GM23338 (cell line): ENCODE results near the gene CYP1A2. TPM values are rescaled to one million over a fixed set of nuclear protein-coding genes. Genes with fewer than 3 reads are reported as not detected.

Experiments
- ATAC-seq: fragments of 200-7000 bp; cut with Tn5 transposase; 3 replicates; pipeline ENCODE4 v1.9.1; 2020
- DNase-seq: peaks from one replicate; pipeline ENCODE4 v3.0.0-alpha.2; 2015; ENCODE audit warnings: low spot score
- H2AFZ ChIP-seq: fragments of 200-600 bp; sonication (generic); 2 replicates; pipeline ENCODE4 v1.8.0; 2016; ENCODE audit warnings: antibody characterized with exemption, mild to moderate bottlenecking, moderate library complexity
- H3F3A ChIP-seq: fragments of 200-600 bp; sonication (generic); replicated peaks from 2 replicates; pipeline ENCODE4 v1.8.0; 2017; ENCODE audit warnings: antibody characterized with exemption, mixed run types, low read depth
- H3K27ac ChIP-seq: fragments of 200-600 bp; sonication (generic); 2 replicates; pipeline ENCODE4 v1.6.1; 2016; ENCODE audit warnings: low read depth
- H3K27me3 ChIP-seq: fragments of 200-600 bp; sonication (generic); 2 replicates; pipeline ENCODE4 v1.8.0; 2016; ENCODE audit warnings: mild to moderate bottlenecking, mixed run types, moderate library complexity; ENCODE audit not compliant: insufficient read depth
- H3K36me3 ChIP-seq: fragments of 200-600 bp; sonication (generic); 2 replicates; pipeline ENCODE4 v1.8.0; 2016; ENCODE audit warnings: mild to moderate bottlenecking; ENCODE audit not compliant: insufficient read depth
- H3K4me1 ChIP-seq: fragments of 200-600 bp; sonication (generic); 2 replicates; pipeline ENCODE4 v1.8.0; 2016; ENCODE audit warnings: mild to moderate bottlenecking, moderate library complexity; ENCODE audit not compliant: insufficient read depth
- H3K4me2 ChIP-seq: fragments of 200-600 bp; sonication (generic); 2 replicates; pipeline ENCODE4 v1.7.1; 2017; ENCODE audit warnings: mixed run types
- H3K4me3 ChIP-seq: fragments of 200-600 bp; sonication (generic); 2 replicates; pipeline ENCODE4 v1.6.1; 2016; ENCODE audit warnings: mixed run types
- H3K79me2 ChIP-seq: fragments of 200-600 bp; sonication (generic); replicated peaks from 2 replicates; pipeline ENCODE4 v1.8.0; 2017; ENCODE audit warnings: mild to moderate bottlenecking; ENCODE audit not compliant: insufficient read depth
- H3K9me2 ChIP-seq: fragments of 200-600 bp; sonication (generic); 2 replicates; pipeline ENCODE4 v1.8.0; 2017; ENCODE audit not compliant: insufficient read depth
- H4K20me1 ChIP-seq: fragments of 200-600 bp; sonication (generic); replicated peaks from 2 replicates; pipeline ENCODE4 v1.8.0; 2017; ENCODE audit warnings: mild to moderate bottlenecking; ENCODE audit not compliant: insufficient read depth
- H3K27ac Mint-ChIP-seq: 2 replicates; pipeline ENCODE4 v1.8.0; 2020; ENCODE audit warnings: inconsistent platforms, mild to moderate bottlenecking, moderate library complexity, mixed read lengths
- H3K27me3 Mint-ChIP-seq: 3 replicates; pipeline ENCODE4 v1.8.0; 2022; ENCODE audit warnings: low read depth, mild to moderate bottlenecking, moderate library complexity, mixed read lengths, inconsistent platforms; ENCODE audit not compliant: insufficient read depth, poor library complexity
- H3K36me3 Mint-ChIP-seq: 3 replicates; pipeline ENCODE4 v1.8.0; 2021; ENCODE audit warnings: low read depth, mild to moderate bottlenecking, inconsistent platforms, moderate library complexity, mixed read lengths
- H3K4me1 Mint-ChIP-seq: 3 replicates; pipeline ENCODE4 v1.8.0; 2020; ENCODE audit warnings: mild to moderate bottlenecking, inconsistent platforms, mixed read lengths
- H3K4me3 Mint-ChIP-seq: 3 replicates; pipeline ENCODE4 v1.8.0; 2021; ENCODE audit warnings: moderate library complexity, mild to moderate bottlenecking, inconsistent platforms, mixed read lengths
- H3K9me3 Mint-ChIP-seq: 3 replicates; pipeline ENCODE4 v1.8.0; 2020; ENCODE audit warnings: moderate library complexity, mild to moderate bottlenecking, inconsistent platforms, mixed read lengths
- CREB1 ChIP-seq: fragments of 250-450 bp; sonication (Bioruptor Pico); IDR thresholded peaks from 2 replicates; pipeline ENCODE4 v1.5.0; 2020; ENCODE audit warnings: low read depth, mild to moderate bottlenecking, moderate library complexity
- CTCF ChIP-seq, 2 experiments: fragments of 200-600 bp in 1 of 2; sonication (generic) in 1 of 2; conservative IDR thresholded peaks; 2 replicates each; pipeline versions ENCODE4 v1.5.1 to v1.6.1; 2016 to 2017; ENCODE audit warnings: antibody characterized with exemption in 2 of 2, low read depth in 2 of 2, mild to moderate bottlenecking in 2 of 2, moderate library complexity in 1 of 2
- ETS1 ChIP-seq: IDR thresholded peaks from 2 replicates; pipeline ENCODE4 v1.6.1; 2016; ENCODE audit warnings: antibody characterized with exemption
- EZH2phosphoT487 ChIP-seq: fragments of 200-600 bp; sonication (generic); IDR thresholded peaks from one replicate; pipeline ENCODE4 v1.8.1; 2018; ENCODE audit warnings: antibody characterized with exemption; ENCODE audit not compliant: unreplicated experiment
- JUNB ChIP-seq: IDR thresholded peaks from one replicate; pipeline ENCODE4 v1.6.1; 2016; ENCODE audit warnings: antibody characterized with exemption; ENCODE audit not compliant: unreplicated experiment
- NANOG ChIP-seq: IDR thresholded peaks from 2 replicates; pipeline ENCODE4 v1.6.1; 2016; ENCODE audit warnings: antibody characterized with exemption, borderline replicate concordance
- ZNF114 ChIP-seq: fragments of 250-450 bp; sonication (Bioruptor Pico); IDR thresholded peaks from 2 replicates; pipeline ENCODE4 v1.5.0; 2020; ENCODE audit warnings: mild to moderate bottlenecking, moderate library complexity
- ZNF331 ChIP-seq: fragments of 250-450 bp; sonication (Bioruptor Pico); IDR thresholded peaks from 2 replicates; pipeline ENCODE4 v1.5.0; 2020; ENCODE audit warnings: low read depth, mild to moderate bottlenecking, moderate library complexity
- polyA plus RNA-seq: library from polyadenylated mRNA; unstranded; fragments of >200 nt; fragmentation: Nextera tagmentation; extraction: Ambion mirVana; gene quantifications from 2 replicates; pipeline ENCODE4 v1.2.1, GENCODE V29; 2016
- total RNA-seq: library from RNA; depleted of rRNA; stranded (reverse); fragments of >200 nt; shearing (Covaris generic); gene quantifications from 2 replicates; pipeline ENCODE4 v1.2.3, GENCODE V29; 2014

The CYP1A2 gene
- total and polyA plus RNA-seq, 2 experiments from 2014 or later = not detected

GRCh38 chr15:74799255-74799855, 50.7 kb downstream of the CYP1A2 start:
- Mint-ChIP-seq H3K9me3 (no peaks in the 10 kb centered on the region), H3K4me3 (no peak overlapping the region), H3K27me3 (peaks cover 6% of the 10 kb centered on the region), H3K27ac (no peak overlapping the region), H3K36me3 (peaks cover 19% of the 10 kb centered on the region), H3K4me1 (peaks cover 6% of the 10 kb centered on the region)
- no peak for DNase-seq
- Histone ChIP-seq H3K4me1 (peaks cover 3% of the 10 kb centered on the region; the same call in 1 of the 2 replicates), H3K9me2 (no peaks in the 10 kb centered on the region), H3K27ac (no peak overlapping the region), H4K20me1 (peaks cover 9% of the 10 kb centered on the region), H3K27me3 (no peaks in the 10 kb centered on the region), H3K4me2 (no peak overlapping the region), H3K36me3 (no peaks in the 10 kb centered on the region; the same call in 1 of the 2 replicates), H3K4me3 (no peak overlapping the region), H3K79me2 (no peaks in the 10 kb centered on the region), H2AFZ (no peak overlapping the region), H3F3A (no peaks in the 10 kb centered on the region)
- TF ChIP-seq ETS1 = no peak
- no peak for TF ChIP-seq EZH2phosphoT487
- TF ChIP-seq CTCF (conservative IDR thresholded peaks at IDR 0.05; ENCODE audit: low read depth in 2 of 2) = peak in 1 of 2 experiments; percentile 54; a peak in 2 of 4 replicates
- no peak for TF ChIP-seq NANOG
- ATAC-seq = peak; percentile 27

- H3F3A ChIP-seq = no peaks in the 10 kb centered on the region
- H3K27ac ChIP-seq = no peak overlapping the region
- no peak overlapping the region for H2AFZ ChIP-seq
- H4K20me1 ChIP-seq = peaks cover 9% of the 10 kb centered on the region
- TF ChIP-seq CREB1 (CRISPR knock-in tag) (peak; percentile 68), EZH2phosphoT487 (no peak), ZNF114 (CRISPR knock-in tag) (no peak), JUNB (no peak), NANOG (no peak), ETS1 (no peak), ZNF331 (CRISPR knock-in tag) (no peak), CTCF (conservative IDR thresholded peaks at IDR 0.05; ENCODE audit: low read depth in 2 of 2) (peak; percentile 80 to 99)
- peak; percentile 85 for DNase-seq
- H3K36me3 ChIP-seq = no peaks in the 10 kb centered on the region; the same call in 1 of the 2 replicates
- Mint-ChIP-seq H3K4me1 (peaks cover 6% of the 10 kb centered on the region), H3K9me3 (no peaks in the 10 kb centered on the region), H3K4me3 (no peak overlapping the region), H3K36me3 (peaks cover 19% of the 10 kb centered on the region), H3K27me3 (peaks cover 6% of the 10 kb centered on the region), H3K27ac (no peak overlapping the region)
- 0 out of 2 replicates have a peak overlapping the region, but pooled peaks have one; percentile 51 for H3K4me2 ChIP-seq
- ATAC-seq = peak; percentile 98
- no peaks in the 10 kb centered on the region for H3K79me2 ChIP-seq
- no peak overlapping the region for H3K4me3 ChIP-seq
- no peaks in the 10 kb centered on the region for H3K27me3 ChIP-seq
- H3K4me1 ChIP-seq = peaks cover 3% of the 10 kb centered on the region; the same call in 1 of the 2 replicates
- no peaks in the 10 kb centered on the region for H3K9me2 ChIP-seq
Observed at GRCh38 chr15:74799856-74800558, 51.4 kb downstream of the CYP1A2 start.
